ENCODE measurements around the gene SMARCC2.

SMARCC2 gene

DNA sequence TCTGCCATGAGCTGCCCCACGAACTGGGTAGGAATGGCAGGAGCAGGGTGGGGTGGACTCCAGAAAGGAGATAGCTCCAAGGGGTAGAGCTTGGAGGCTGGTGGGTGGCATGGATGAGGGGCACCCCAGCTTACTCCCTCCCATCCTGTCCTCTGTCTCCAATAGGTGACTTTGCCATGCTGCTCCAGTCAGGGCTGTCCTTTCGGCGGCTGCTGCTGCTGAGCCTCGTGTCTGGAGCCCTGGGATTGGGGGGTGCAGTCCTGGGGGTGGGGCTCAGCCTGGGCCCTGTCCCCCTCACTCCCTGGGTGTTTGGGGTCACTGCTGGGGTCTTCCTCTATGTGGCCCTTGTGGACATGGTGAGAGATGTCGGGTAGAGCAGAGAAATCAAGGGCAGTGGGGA is 47.7 kb upstream of the SMARCC2 start:
- CTCF ChIA-PET, result interaction anchor here (0.6 to 1.5 kb wide), 3 partner anchors 20 to 336 kb away, joined by 3 to 5 read pairs (median 5); partner anchors contain the start of gene COQ10A
- Histone ChIP-seq H3K4me1 (ENCODE audit: control insufficient read depth, insufficient read depth, low read length) (no peaks in the 10 kb centered on the region), H3K36me3 (ENCODE audit: control insufficient read depth in 2 of 2, insufficient read depth in 1 of 2, low read length in 2 of 2) (peaks cover 0 to 56% of the 10 kb centered on the region in 2 experiments; a peak in 2 of 3 replicates), H3K4me3 (ENCODE audit: low read depth, low read length) (no peak overlapping the region), H3K9me3 (ENCODE audit: control insufficient read depth, insufficient read depth, low read depth, low read length) (no peaks in the 10 kb centered on the region), H3K27ac (ENCODE audit: extremely low read depth, low read depth, low read length) (no peak overlapping the region)
- POLR2A ChIA-PET, result interaction anchor here (1.2 kb wide), 1 partner anchor 15 kb away, joined by 7 read pairs; the partner anchor contains the start of gene RNF41
- TF ChIP-seq SP2 (tag by site-specific recombination; IDR thresholded peaks at IDR 0.05), result 0 out of 2 replicates have a peak, but pooled peaks have one; percentile 8
- no peak for TF ChIP-seq ZNF324 (tag by site-specific recombination; IDR thresholded peaks at IDR 0.05)

DNA sequence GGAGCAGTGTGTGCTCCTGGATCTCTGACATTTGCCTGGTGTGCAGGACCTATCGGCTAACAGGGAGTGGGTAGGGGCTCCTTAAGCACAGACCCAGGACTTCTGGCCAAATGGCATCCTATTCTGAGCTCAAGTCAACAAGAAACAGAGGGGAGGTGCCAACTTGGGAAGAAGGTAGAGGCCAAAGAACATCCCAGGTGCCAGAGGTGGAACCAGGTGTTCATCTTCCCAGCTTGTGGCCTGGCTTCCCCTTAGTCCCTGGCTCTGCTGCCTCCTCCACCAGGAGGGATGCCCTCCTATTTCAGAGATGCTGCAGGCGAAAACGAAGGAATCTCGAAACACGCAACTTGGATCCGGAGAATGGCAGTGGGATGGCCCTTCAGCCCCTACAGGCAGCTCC is 46.8 kb upstream of the SMARCC2 start:
- Histone ChIP-seq H3K27ac (ENCODE audit: extremely low read depth, low read depth, low read length) (no peak overlapping the region), H3K4me1 (ENCODE audit: control insufficient read depth, insufficient read depth, low read length) (no peaks in the 10 kb centered on the region), H3K36me3 (ENCODE audit: control insufficient read depth in 2 of 2, insufficient read depth in 1 of 2, low read length in 2 of 2) (peaks cover 0 to 47% of the 10 kb centered on the region in 2 experiments; a peak in 1 of 3 replicates), H3K9me3 (ENCODE audit: control insufficient read depth, insufficient read depth, low read depth, low read length) (no peaks in the 10 kb centered on the region), H3K4me3 (ENCODE audit: low read depth, low read length) (no peak overlapping the region)
- ChIA-PET CTCF (interaction anchor here (0.7 to 1.5 kb wide), 3 partner anchors 21 to 40 kb away, joined by 5 read pairs; partner anchors contain the start of gene COQ10A), POLR2A (interaction anchor here (0.9 to 1.2 kb wide), 3 partner anchors 12 to 124 kb away, joined by 3 to 7 read pairs (median 3); partner anchors contain the start of genes RNF41 and STAT2)
- TF ChIP-seq ZNF600 (tag by site-specific recombination; IDR thresholded peaks at IDR 0.05) (no peak), KLF7 (tag by site-specific recombination; IDR thresholded peaks at IDR 0.05; ENCODE audit: borderline replicate concordance) (no peak)

DNA sequence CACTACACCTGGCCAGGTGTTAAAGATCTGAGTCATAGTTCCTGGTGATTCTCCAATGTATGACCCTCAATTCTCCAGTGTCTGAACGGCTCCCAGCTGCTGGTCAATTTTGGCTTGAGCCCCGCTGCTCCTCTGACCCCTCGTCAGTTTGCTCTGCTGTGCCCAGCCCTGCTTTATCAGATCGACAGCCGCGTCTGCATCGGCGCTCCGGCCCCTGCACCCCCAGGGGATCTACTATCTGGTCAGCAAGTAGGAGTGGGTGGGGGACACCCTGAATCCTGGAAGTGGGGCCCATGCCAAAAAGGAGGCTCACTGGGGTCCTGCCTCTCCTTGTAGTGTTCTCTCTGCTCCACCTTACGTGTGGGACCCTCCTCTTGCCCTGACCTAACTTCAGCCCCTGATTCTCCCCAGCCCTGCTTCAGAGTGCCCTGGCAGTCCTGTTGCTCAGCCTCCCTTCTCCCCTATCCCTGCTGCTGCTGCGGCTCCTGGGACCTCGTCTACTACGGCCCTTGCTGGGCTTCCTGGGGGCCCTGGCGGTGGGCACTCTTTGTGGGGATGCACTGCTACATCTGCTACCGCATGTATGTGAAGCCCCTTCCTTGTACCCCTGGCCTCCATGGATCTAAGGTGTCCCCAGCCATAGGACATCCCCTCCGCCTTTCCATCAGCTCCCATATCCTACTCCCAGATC is 45.6 kb upstream of the SMARCC2 start:
- Histone ChIP-seq H3K9me3 (ENCODE audit: control insufficient read depth, insufficient read depth, low read depth, low read length) (no peaks in the 10 kb centered on the region), H3K4me3 (ENCODE audit: low read depth, low read length) (no peak overlapping the region), H3K36me3 (ENCODE audit: control insufficient read depth in 2 of 2, insufficient read depth in 1 of 2, low read length in 2 of 2) (peaks cover 0 to 37% of the 10 kb centered on the region in 2 experiments; a peak in 1 of 3 replicates), H3K27ac (ENCODE audit: extremely low read depth, low read depth, low read length) (no peak overlapping the region), H3K4me1 (ENCODE audit: control insufficient read depth, insufficient read depth, low read length) (no peaks in the 10 kb centered on the region)
- CTCF ChIA-PET, result interaction anchor here (0.6 to 3.2 kb wide), 4 partner anchors 13 to 229 kb away, joined by 4 to 13 read pairs (median 6); partner anchors contain the start of gene RNF41
- TF ChIP-seq ZNF621 (tag by site-specific recombination; IDR thresholded peaks at IDR 0.05) (no peak), RBAK (tag by site-specific recombination; IDR thresholded peaks at IDR 0.05) (no peak), HOXD13 (CRISPR knock-in tag; IDR thresholded peaks at IDR 0.05; ENCODE audit: borderline replicate concordance) (no peak), KLF10 (tag by site-specific recombination; IDR thresholded peaks at IDR 0.05) (no peak), ZNF768 (tag by site-specific recombination; IDR thresholded peaks at IDR 0.05) (no peak), ZNF112 (tag by site-specific recombination; IDR thresholded peaks at IDR 0.05) (no peak), EGR2 (tag by site-specific recombination; IDR thresholded peaks at IDR 0.05; ENCODE audit: low read depth) (no peak), KLF9 (tag by site-specific recombination; IDR thresholded peaks at IDR 0.05; ENCODE audit: low read depth) (no peak), ZNF600 (tag by site-specific recombination; IDR thresholded peaks at IDR 0.05) (no peak)
- TF ChIP-seq, protein P1, sequence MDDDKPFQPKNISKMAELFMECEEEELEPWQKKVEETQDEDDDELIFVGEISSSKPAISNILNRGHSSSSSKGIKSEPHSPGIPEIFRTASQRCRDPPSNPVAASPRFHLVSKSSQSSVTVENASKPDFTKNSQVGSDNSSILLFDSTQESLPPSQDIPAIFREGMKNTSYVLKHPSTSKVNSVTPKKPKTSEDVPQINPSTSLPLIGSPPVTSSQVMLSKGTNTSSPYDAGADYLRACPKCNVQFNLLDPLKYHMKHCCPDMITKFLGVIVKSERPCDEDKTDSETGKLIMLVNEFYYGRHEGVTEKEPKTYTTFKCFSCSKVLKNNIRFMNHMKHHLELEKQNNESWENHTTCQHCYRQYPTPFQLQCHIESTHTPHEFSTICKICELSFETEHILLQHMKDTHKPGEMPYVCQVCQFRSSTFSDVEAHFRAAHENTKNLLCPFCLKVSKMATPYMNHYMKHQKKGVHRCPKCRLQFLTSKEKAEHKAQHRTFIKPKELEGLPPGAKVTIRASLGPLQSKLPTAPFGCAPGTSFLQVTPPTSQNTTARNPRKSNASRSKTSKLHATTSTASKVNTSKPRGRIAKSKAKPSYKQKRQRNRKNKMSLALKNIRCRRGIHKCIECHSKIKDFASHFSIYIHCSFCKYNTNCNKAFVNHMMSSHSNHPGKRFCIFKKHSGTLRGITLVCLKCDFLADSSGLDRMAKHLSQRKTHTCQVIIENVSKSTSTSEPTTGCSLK (tag by site-specific recombination; IDR thresholded peaks at IDR 0.05), result no peak
- TF ChIP-seq, protein P2, sequence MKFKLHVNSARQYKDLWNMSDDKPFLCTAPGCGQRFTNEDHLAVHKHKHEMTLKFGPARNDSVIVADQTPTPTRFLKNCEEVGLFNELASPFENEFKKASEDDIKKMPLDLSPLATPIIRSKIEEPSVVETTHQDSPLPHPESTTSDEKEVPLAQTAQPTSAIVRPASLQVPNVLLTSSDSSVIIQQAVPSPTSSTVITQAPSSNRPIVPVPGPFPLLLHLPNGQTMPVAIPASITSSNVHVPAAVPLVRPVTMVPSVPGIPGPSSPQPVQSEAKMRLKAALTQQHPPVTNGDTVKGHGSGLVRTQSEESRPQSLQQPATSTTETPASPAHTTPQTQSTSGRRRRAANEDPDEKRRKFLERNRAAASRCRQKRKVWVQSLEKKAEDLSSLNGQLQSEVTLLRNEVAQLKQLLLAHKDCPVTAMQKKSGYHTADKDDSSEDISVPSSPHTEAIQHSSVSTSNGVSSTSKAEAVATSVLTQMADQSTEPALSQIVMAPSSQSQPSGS (tag by site-specific recombination; IDR thresholded peaks at IDR 0.05; ENCODE audit: low read depth), result no peak
- POLR2A ChIA-PET, result interaction anchor here (0.7 to 1.8 kb wide), 3 partner anchors 13 to 125 kb away, joined by 3 to 17 read pairs (median 7); partner anchors contain the start of genes RNF41 and STAT2

Data from HEK293 (cell line).